ENCODE data around the gene PLVAP. TPM values are rescaled to one million over a fixed set of nuclear protein-coding genes. Genes with fewer than 3 reads are reported as not detected.
A peak's percentile ranks its signal among the peaks of the same experiment; 100 is the strongest.

The PLVAP gene
- total and polyA plus RNA-seq, 9 of the 15 experiments (the other 6 are each of a cell fraction or from before 2014, with no cell fraction given): 0.09 to 0.84 (median 0.51) TPM; not detected in 4

GRCh38 chr19:17303940-17304267, 73.2 kb downstream of the PLVAP start (continued):
- TF ChIP-seq ZNF3 (CRISPR knock-in tag; IDR thresholded peaks at IDR 0.05): no peak

- ChIA-PET CTCF (ENCODE audit: low intra/inter-chr PET ratio) (interaction anchor here (1.1 kb wide), 1 partner anchor 10 kb away, joined by 6 read pairs; no protein-coding TSS in a partner anchor), POLR2A (interaction anchor here (0.6 to 1.6 kb wide), 8 partner anchors 9 to 496 kb away, joined by 3 to 5 read pairs (median 4); partner anchors contain the start of gene BABAM1)
- under 1% methylated on average over 44 of the region's 52 CpGs for WGBS (ENCODE audit: insufficient coverage, low coverage, missing lambda C conversion rate)
- Histone ChIP-seq H2AFZ (ENCODE audit: low read depth, low read length) (peak within 1 kb of the TSS; percentile 84), H3K4me2 (ENCODE audit: insufficient read depth, low read length) (peak within 1 kb of the TSS; percentile 73), H3K9me3 (replicated peaks; ENCODE audit: control insufficient read depth, insufficient read depth, low read depth, low read length) (no peaks in the 10 kb centered on the region; the same call in 1 of the 2 replicates), H3K9me1 (ENCODE audit: control insufficient read depth, insufficient read depth, low read length) (no peaks in the 10 kb centered on the region), H3K27ac (ENCODE audit: extremely low read depth, low read depth, low read length) (peak within 1 kb of the TSS; percentile 77), H4K20me1 (replicated peaks; ENCODE audit: control insufficient read depth, insufficient read depth, low read length) (no peaks in the 10 kb centered on the region), H3K36me3 (ENCODE audit: control insufficient read depth, insufficient read depth, low read length) (peaks cover 18% of the 10 kb centered on the region), H3K27me3 (ENCODE audit: control insufficient read depth in 2 of 2, insufficient read depth in 2 of 2, low read length in 2 of 2) (no peaks in the 10 kb centered on the region), H3K79me2 (ENCODE audit: control insufficient read depth, insufficient read depth, low read length) (peaks cover 31% of the 10 kb centered on the region), H3K4me3 (peak within 1 kb of the TSS; percentile 59), H3K9ac (ENCODE audit: insufficient read depth in 1 of 2, low read depth in 2 of 2, low read length in 2 of 2) (peak within 1 kb of the TSS; percentile 60 to 93; a peak in 3 of 4 replicates), H3K4me1 (replicated peaks in 1 of 2; ENCODE audit: control insufficient read depth in 2 of 2, insufficient read depth in 2 of 2, low read length in 2 of 2) (peaks cover 26 to 60% of the 10 kb centered on the region in 2 experiments; a peak in 4 of 5 replicates)
- ATAC-seq (peak; percentile 92), DNase-seq (ENCODE audit: extremely low read depth in 1 of 4, low spot score in 3 of 4) (peak; percentile 92 to 98 (median 96)), FAIRE-seq (peak; percentile 94)
- intact Hi-C loops (cut with micrococcal nuclease): no loop called here
- BruUV-seq (replicated peaks): no TSS peak
- in situ Hi-C loops (cut with MboI): no loop called here
- TF ChIP-seq KDM5B (IDR thresholded peaks at IDR 0.05; ENCODE audit: insufficient replicate concordance, low read depth, low read length) (peak; percentile 70), POLR2G (IDR thresholded peaks at IDR 0.05; ENCODE audit: low read depth, low read length) (peak; percentile 88), KAT7 (CRISPR knock-in tag; IDR thresholded peaks at IDR 0.05; ENCODE audit: borderline replicate concordance) (peak; percentile 38; the same call in 1 of the 2 replicates), NFYB (IDR thresholded peaks at IDR 0.05; ENCODE audit: extremely low read depth, insufficient read length) (peak; percentile 71), RBM25 (IDR thresholded peaks at IDR 0.05; ENCODE audit: low read depth, low read length, severe bottlenecking) (peak; percentile 96), NCOR1 (IDR thresholded peaks at IDR 0.05) (0 out of 2 replicates have a peak, but pooled peaks have one; percentile 15), ZNF507 (tag; conservative IDR thresholded peaks at IDR 0.05) (no peak), DPF2 (IDR thresholded peaks at IDR 0.05) (no peak), UBTF (IDR thresholded peaks at IDR 0.05; ENCODE audit: borderline replicate concordance in 1 of 2, low read depth in 2 of 2, low read length in 2 of 2) (no peak), FOXK2 (conservative IDR thresholded peaks at IDR 0.05 in 1 of 2, IDR thresholded peaks at IDR 0.05 in 1 of 2; ENCODE audit: low read depth in 2 of 2) (peak; percentile 90 to 91), XRCC5 (IDR thresholded peaks at IDR 0.05; ENCODE audit: low read depth, low read length) (peak; percentile 55; the same call in 1 of the 2 replicates), GATAD2A (IDR thresholded peaks at IDR 0.05) (no peak), SP1 (CRISPR knock-in tag; IDR thresholded peaks at IDR 0.05) (peak; percentile 100), NCOA2 (IDR thresholded peaks at IDR 0.05; ENCODE audit: partially characterized antibody in 2 of 2) (no peak), ELK1 (CRISPR knock-in tag; IDR thresholded peaks at IDR 0.05) (no peak)
Observed at GRCh38 chr19:17303167-17303939, 73.8 kb downstream of the PLVAP start, which contains the start of gene ABHD8. ABHD8 (minus strand) TSS chr19:17303425; CDS start chr19:17301616, 1,809 bp downstream.

All from K562 (cell line).